Duodenal mucosa (tissue), 2 donors: Measurements from ENCODE around the gene LRRC4C.

Experiments used
- H3K27ac ChIP-seq: one replicate; pipeline ENCODE4 v1.7.0; 2013; ENCODE audit warnings: low read depth, low read length
- H3K27me3 ChIP-seq, 2 donors: one replicate each; pipeline ENCODE4 v1.7.0; 2013; ENCODE audit warnings: low read length in 2 of 2, control low read depth in 1 of 2; ENCODE audit not compliant: insufficient read depth in 2 of 2, control insufficient read depth in 1 of 2
- H3K36me3 ChIP-seq, 2 donors: one replicate each; pipeline ENCODE4 v1.7.0; 2013; ENCODE audit warnings: low read length in 2 of 2, control low read depth in 1 of 2; ENCODE audit not compliant: insufficient read depth in 2 of 2, control insufficient read depth in 1 of 2
- H3K4me1 ChIP-seq, 2 donors: one replicate each; pipeline ENCODE4 v1.7.0; 2013; ENCODE audit warnings: low read length in 2 of 2, control low read depth in 1 of 2; ENCODE audit not compliant: insufficient read depth in 2 of 2, control insufficient read depth in 1 of 2
- H3K4me3 ChIP-seq, 2 donors: one replicate each; pipeline ENCODE4 v1.7.0; 2013; ENCODE audit warnings: low read length in 2 of 2, low read depth in 1 of 2
- H3K9ac ChIP-seq, 2 donors: one replicate each; pipeline ENCODE4 v1.7.0; 2013; ENCODE audit warnings: low read length in 2 of 2, low read depth in 1 of 2
- H3K9me3 ChIP-seq, 2 donors: one replicate each; pipeline ENCODE4 v1.7.0; 2013; ENCODE audit warnings: low read length in 2 of 2, control low read depth in 1 of 2; ENCODE audit not compliant: control insufficient read depth in 1 of 2

Gene LRRC4C

GRCh38 chr11:41458641-41459040 is 811 bp downstream of the LRRC4C start:
- Histone ChIP-seq H3K36me3 (no peaks in the 10 kb centered on the region), H3K9me3 (no peaks in the 10 kb centered on the region), H3K27me3 (peaks cover 0 to 16% of the 10 kb centered on the region in 2 donors), H3K9ac (no peak overlapping the region), H3K4me3 (no peak overlapping the region), H3K4me1 (peaks cover 0 to 6% of the 10 kb centered on the region in 2 donors), H3K27ac (no peak overlapping the region)

GRCh38 chr11:41458154-41458553 is 1.3 kb downstream of the LRRC4C start:
- H3K27me3 ChIP-seq = peaks cover 0 to 16% of the 10 kb centered on the region in 2 donors
- no peaks in the 10 kb centered on the region for H3K36me3 ChIP-seq
- no peak overlapping the region for H3K9ac ChIP-seq
- peaks cover 0 to 6% of the 10 kb centered on the region in 2 donors for H3K4me1 ChIP-seq
- H3K27ac ChIP-seq = no peak overlapping the region
- no peaks in the 10 kb centered on the region for H3K9me3 ChIP-seq
- no peak overlapping the region for H3K4me3 ChIP-seq

GRCh38 chr11:41457216-41458014 is 2.0 kb downstream of the LRRC4C start:
- Histone ChIP-seq H3K27ac (no peak overlapping the region), H3K4me3 (no peak overlapping the region), H3K9ac (no peak overlapping the region), H3K4me1 (peaks cover 0 to 6% of the 10 kb centered on the region in 2 donors), H3K9me3 (no peaks in the 10 kb centered on the region), H3K36me3 (no peaks in the 10 kb centered on the region), H3K27me3 (peaks cover 0 to 16% of the 10 kb centered on the region in 2 donors)

- Histone ChIP-seq H3K27ac (no peak overlapping the region), H3K27me3 (peaks cover 0 to 16% of the 10 kb centered on the region in 2 donors), H3K4me3 (no peak overlapping the region), H3K9ac (no peak overlapping the region), H3K36me3 (no peaks in the 10 kb centered on the region), H3K9me3 (no peaks in the 10 kb centered on the region), H3K4me1 (peaks cover 0 to 6% of the 10 kb centered on the region in 2 donors)
These were observed 3.2 kb downstream of the LRRC4C start for GRCh38 chr11:41456269-41456668.

GRCh38 chr11:41451011-41451410 is 8.4 kb downstream of the LRRC4C start:
- H3K9me3 ChIP-seq = no peaks in the 10 kb centered on the region
- no peaks in the 10 kb centered on the region for H3K27me3 ChIP-seq
- no peaks in the 10 kb centered on the region for H3K4me1 ChIP-seq

GRCh38 chr11:41449483-41450050 is 9.9 kb downstream of the LRRC4C start:
- Histone ChIP-seq H3K4me1 (no peaks in the 10 kb centered on the region), H3K27ac (no peak overlapping the region), H3K4me3 (no peak overlapping the region), H3K9me3 (no peaks in the 10 kb centered on the region), H3K36me3 (no peaks in the 10 kb centered on the region), H3K27me3 (no peaks in the 10 kb centered on the region), H3K9ac (no peak overlapping the region)

More at GRCh38 chr11:41451011-41451410, 8.4 kb downstream of the LRRC4C start:
- Histone ChIP-seq H3K36me3 (no peaks in the 10 kb centered on the region), H3K9ac (no peak overlapping the region), H3K4me3 (no peak overlapping the region), H3K27ac (no peak overlapping the region)

GRCh38 chr11:41446566-41446965 is 12.9 kb downstream of the LRRC4C start:
- Histone ChIP-seq H3K4me3 (no peak overlapping the region), H3K27ac (no peak overlapping the region), H3K27me3 (no peaks in the 10 kb centered on the region), H3K9me3 (no peaks in the 10 kb centered on the region), H3K4me1 (no peaks in the 10 kb centered on the region), H3K36me3 (no peaks in the 10 kb centered on the region), H3K9ac (no peak overlapping the region)

- H3K27me3 ChIP-seq = no peaks in the 10 kb centered on the region
- no peaks in the 10 kb centered on the region for H3K36me3 ChIP-seq
- H3K9ac ChIP-seq = no peak overlapping the region
- H3K9me3 ChIP-seq = no peaks in the 10 kb centered on the region
- H3K4me1 ChIP-seq = peaks cover 0 to 2% of the 10 kb centered on the region in 2 donors
- no peak overlapping the region for H3K27ac ChIP-seq
- H3K4me3 ChIP-seq = no peak overlapping the region
These were observed 13.3 kb downstream of the LRRC4C start for GRCh38 chr11:41446107-41446506.

- no peaks in the 10 kb centered on the region for H3K36me3 ChIP-seq
- peak overlapping the region in 1 of 2 donors; percentile 35 for H3K4me3 ChIP-seq
- H3K27ac ChIP-seq = no peak overlapping the region
- H3K9me3 ChIP-seq = no peaks in the 10 kb centered on the region
- H3K9ac ChIP-seq = no peak overlapping the region
- peaks cover 3 to 19% of the 10 kb centered on the region in 2 donors for H3K4me1 ChIP-seq
- H3K27me3 ChIP-seq = no peaks in the 10 kb centered on the region
These were observed 22.4 kb downstream of the LRRC4C start for GRCh38 chr11:41437006-41437490.

GRCh38 chr11:41435531-41435930 is 23.9 kb downstream of the LRRC4C start:
- Histone ChIP-seq H3K36me3 (no peaks in the 10 kb centered on the region), H3K9ac (no peak overlapping the region), H3K4me1 (peaks cover 1 to 15% of the 10 kb centered on the region in 2 donors), H3K9me3 (no peaks in the 10 kb centered on the region), H3K4me3 (no peak overlapping the region), H3K27me3 (no peaks in the 10 kb centered on the region), H3K27ac (no peak overlapping the region)
